ENCODE measurements around the gene HABP2. TPM values are rescaled to one million over a fixed set of nuclear protein-coding genes. Genes with fewer than 3 reads are reported as not detected.

The HABP2 gene
- total RNA-seq, 4 donors from 2014 or later, result not detected

GRCh38 chr10:113537672-113538071 is 15.2 kb upstream of the HABP2 start:
- TF ChIP-seq EP300 (IDR thresholded peaks at IDR 0.05) (no peak), CTCF (IDR thresholded peaks at IDR 0.05) (no peak), POLR2A (IDR thresholded peaks at IDR 0.05) (no peak), POLR2AphosphoS5 (IDR thresholded peaks at IDR 0.05) (no peak)
- H3K4me1 ChIP-seq, result no peaks in the 10 kb centered on the region
- H3K27ac ChIP-seq, result no peak overlapping the region
- H3K27me3 ChIP-seq, result peaks cover 13% of the 10 kb centered on the region
- no peak for ATAC-seq
- H3K4me3 ChIP-seq, result no peak overlapping the region
- 92% methylated on average over 3 of the region's 3 CpGs; no CpG with 5 or more reads in 1 of the 2 donors for WGBS, 2 donors (ENCODE audit: low coverage in 1 of 2)
- no peaks in the 10 kb centered on the region for H3K9me3 ChIP-seq
- H3K36me3 ChIP-seq, result no peaks in the 10 kb centered on the region

GRCh38 chr10:113538151-113538550 is 14.7 kb upstream of the HABP2 start:
- Histone ChIP-seq H3K36me3 (no peaks in the 10 kb centered on the region), H3K27me3 (peaks cover 13% of the 10 kb centered on the region), H3K4me3 (no peak overlapping the region), H3K9me3 (no peaks in the 10 kb centered on the region), H3K27ac (no peak overlapping the region), H3K4me1 (no peaks in the 10 kb centered on the region)
- TF ChIP-seq POLR2A (IDR thresholded peaks at IDR 0.05) (no peak), POLR2AphosphoS5 (IDR thresholded peaks at IDR 0.05) (no peak), EP300 (IDR thresholded peaks at IDR 0.05) (no peak), CTCF (IDR thresholded peaks at IDR 0.05) (no peak)
- no peak for ATAC-seq
- WGBS, 2 donors (ENCODE audit: low coverage in 1 of 2), result 50% methylated on average over 1 of the region's 1 CpG; no CpG with 5 or more reads in 1 of the 2 donors

- H3K9me3 ChIP-seq, result no peaks in the 10 kb centered on the region
- no peaks in the 10 kb centered on the region for H3K4me1 ChIP-seq
- no peaks in the 10 kb centered on the region for H3K36me3 ChIP-seq
- ATAC-seq, result no peak
- no peak overlapping the region for H3K27ac ChIP-seq
- 53 to 81% methylated on average over 3 to 7 of the region's 7 CpGs for WGBS, 2 donors (ENCODE audit: low coverage in 1 of 2)
- no peak overlapping the region for H3K4me3 ChIP-seq
- no peak for TF ChIP-seq EP300 (IDR thresholded peaks at IDR 0.05)
- TF ChIP-seq CTCF (IDR thresholded peaks at IDR 0.05), result no peak
- no peak for TF ChIP-seq POLR2A (IDR thresholded peaks at IDR 0.05)
- TF ChIP-seq POLR2AphosphoS5 (IDR thresholded peaks at IDR 0.05), result no peak
- H3K27me3 ChIP-seq, result peaks cover 3% of the 10 kb centered on the region
These were observed 13.1 kb upstream of the HABP2 start for GRCh38 chr10:113539789-113540188.

- WGBS, 2 donors (ENCODE audit: low coverage in 1 of 2), result 81 to 86% methylated on average over 3 to 7 of the region's 7 CpGs
- Histone ChIP-seq H3K27me3 (no peaks in the 10 kb centered on the region), H3K4me3 (no peak overlapping the region), H3K4me1 (no peaks in the 10 kb centered on the region), H3K36me3 (no peaks in the 10 kb centered on the region), H3K9me3 (no peaks in the 10 kb centered on the region), H3K27ac (no peak overlapping the region)
- ATAC-seq, result no peak
- TF ChIP-seq POLR2AphosphoS5 (IDR thresholded peaks at IDR 0.05) (no peak), EP300 (IDR thresholded peaks at IDR 0.05) (no peak), POLR2A (IDR thresholded peaks at IDR 0.05) (no peak), CTCF (IDR thresholded peaks at IDR 0.05) (no peak)
These were observed 11.9 kb upstream of the HABP2 start for GRCh38 chr10:113540845-113541548.

GRCh38 chr10:113541549-113541927 is 11.3 kb upstream of the HABP2 start:
- peaks cover 3% of the 10 kb centered on the region for H3K27me3 ChIP-seq
- no peaks in the 10 kb centered on the region for H3K36me3 ChIP-seq
- WGBS, 2 donors (ENCODE audit: low coverage in 1 of 2), result 78 to 92% methylated on average over 1 of the region's 1 CpG
- no peak overlapping the region for H3K27ac ChIP-seq
- H3K4me3 ChIP-seq, result no peak overlapping the region
- no peak for TF ChIP-seq POLR2AphosphoS5 (IDR thresholded peaks at IDR 0.05)
- no peak for TF ChIP-seq POLR2A (IDR thresholded peaks at IDR 0.05)
- TF ChIP-seq EP300 (IDR thresholded peaks at IDR 0.05), result no peak
- TF ChIP-seq CTCF (IDR thresholded peaks at IDR 0.05), result no peak
- ATAC-seq, result no peak
- no peaks in the 10 kb centered on the region for H3K9me3 ChIP-seq
- no peaks in the 10 kb centered on the region for H3K4me1 ChIP-seq

Measured in gastroesophageal sphincter (tissue), 4 donors.